Muscle of arm (tissue), 12 donors: ENCODE results near the gene TIMM23. TPM values are rescaled to one million over a fixed set of nuclear protein-coding genes. Genes with fewer than 3 reads are reported as not detected.
"Not testable (repeated sequence)": the region's sequence is repeated elsewhere in the genome, so short reads cannot be mapped to it uniquely, and the experiment has no call there.

Source experiments
- DNase-seq: peaks from one replicate; pipeline ENCODE4 v3.0.0-alpha.2; 2013
- polyA plus RNA-seq, 12 donors: library from polyadenylated mRNA; unstranded; fragments of 120-200 nt; gene quantifications; one replicate each; pipeline ENCODE4 v1.2.1, GENCODE V29; 2013; ENCODE audit not compliant: insufficient read length in 12 of 12

Gene TIMM23
- polyA plus RNA-seq, 12 donors, result 43.0 to 60.4 (median 53.8) TPM; not detected in 1

- peak; percentile 16 for DNase-seq
Measured at GRCh38 chr10:45983538-45984186, 11.4 kb downstream of the TIMM23 start.

GRCh38 chr10:45984473-45984872 lies 12.2 kb downstream of the TIMM23 start:
- DNase-seq, result not testable (repeated sequence)

- DNase-seq, result not testable (repeated sequence)
Measured at GRCh38 chr10:45985590-45985989, 13.3 kb downstream of the TIMM23 start.

GRCh38 chr10:45997557-45997956 lies 25.3 kb downstream of the TIMM23 start:
- DNase-seq, result no peak

- no peak for DNase-seq
Measured at GRCh38 chr10:45997994-45998763, 25.9 kb downstream of the TIMM23 start.

- not testable (repeated sequence) for DNase-seq
Measured at GRCh38 chr10:45999955-46000354, 27.7 kb downstream of the TIMM23 start.

- no peak for DNase-seq
Measured at GRCh38 chr10:46000538-46000937, 28.2 kb downstream of the TIMM23 start.

GRCh38 chr10:46001187-46001756 lies 29.0 kb downstream of the TIMM23 start:
- no peak for DNase-seq

GRCh38 chr10:46002189-46002687 lies 29.9 kb downstream of the TIMM23 start:
- DNase-seq, result not testable (repeated sequence)

GRCh38 chr10:46002916-46003693 lies 30.8 kb downstream of the TIMM23 start:
- DNase-seq, result no peak

- no peak for DNase-seq
Measured at GRCh38 chr10:46004963-46005362, 32.7 kb downstream of the TIMM23 start.

- DNase-seq, result no peak
Measured at GRCh38 chr10:46005383-46005782, 33.1 kb downstream of the TIMM23 start.

- no peak for DNase-seq
Measured at GRCh38 chr10:46006219-46006618, 33.9 kb downstream of the TIMM23 start.

GRCh38 chr10:46012746-46013145 lies 40.5 kb downstream of the TIMM23 start:
- DNase-seq, result no peak

GRCh38 chr10:46014206-46014605 lies 41.9 kb downstream of the TIMM23 start:
- DNase-seq, result no peak

- no peak for DNase-seq
Measured at GRCh38 chr10:46014683-46015405, 42.6 kb downstream of the TIMM23 start.

GRCh38 chr10:46016190-46016589 lies 43.9 kb downstream of the TIMM23 start:
- DNase-seq, result no peak

- DNase-seq, result no peak
Measured at GRCh38 chr10:46016811-46017210, 44.5 kb downstream of the TIMM23 start.

GRCh38 chr10:46017733-46018132 lies 45.4 kb downstream of the TIMM23 start:
- DNase-seq, result no peak

- no peak for DNase-seq
Measured at GRCh38 chr10:46018453-46019176, 46.3 kb downstream of the TIMM23 start.

GRCh38 chr10:46019177-46019528 lies 46.9 kb downstream of the TIMM23 start:
- no peak for DNase-seq
